Measurements from ENCODE around the gene GDAP1L1. TPM values are rescaled to one million over a fixed set of nuclear protein-coding genes. Genes with fewer than 3 reads are reported as not detected.
"Not testable (repeated sequence)": the region's sequence is repeated elsewhere in the genome, so short reads cannot be mapped to it uniquely, and the experiment has no call there.

Gene GDAP1L1
- total RNA-seq, 2 donors from 2014 or later: not detected

DNA sequence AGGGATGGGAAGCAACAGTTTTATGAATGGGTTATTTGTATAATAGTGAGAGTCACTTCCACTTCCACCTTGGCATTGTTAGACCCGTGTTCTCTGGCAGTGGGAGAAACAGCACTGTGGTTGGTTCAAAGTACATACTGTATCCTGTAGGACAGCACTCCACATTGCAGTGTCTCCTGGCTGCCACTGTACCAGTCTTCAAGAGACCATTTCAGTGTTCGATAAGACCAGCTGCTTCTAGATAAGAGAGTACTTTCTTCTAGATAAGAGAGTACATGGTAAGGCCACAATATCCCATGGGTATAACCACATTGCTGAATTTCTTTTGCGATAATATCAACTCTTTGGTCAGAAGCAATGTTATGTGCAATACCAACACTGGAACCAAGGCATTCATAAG is 35.1 kb downstream of the GDAP1L1 start:
- ATAC-seq: no peak
- H3K27me3 Mint-ChIP-seq: no peaks in the 10 kb centered on the region
- no peaks in the 10 kb centered on the region for H3K9me3 Mint-ChIP-seq
- no peak for DNase-seq (ENCODE audit: low spot score)
- peaks cover 0 to 7% of the 10 kb centered on the region in 2 donors for H3K4me1 Mint-ChIP-seq (ENCODE audit: low read depth in 2 of 2)
- H3K36me3 Mint-ChIP-seq: no peaks in the 10 kb centered on the region
- H3K27ac Mint-ChIP-seq: no peak overlapping the region
- no peak overlapping the region for H3K4me3 Mint-ChIP-seq

GRCh38 chr20:44284032-44284431 is 36.9 kb downstream of the GDAP1L1 start:
- ATAC-seq (no peak), DNase-seq (ENCODE audit: low spot score) (no peak)
- H3K27me3 Mint-ChIP-seq: no peaks in the 10 kb centered on the region
- H3K36me3 Mint-ChIP-seq: no peaks in the 10 kb centered on the region
- H3K4me1 Mint-ChIP-seq (ENCODE audit: low read depth in 2 of 2): peaks cover 0 to 4% of the 10 kb centered on the region in 2 donors
- H3K9me3 Mint-ChIP-seq: no peaks in the 10 kb centered on the region
- no peak overlapping the region for H3K4me3 Mint-ChIP-seq
- H3K27ac Mint-ChIP-seq: no peak overlapping the region

GRCh38 chr20:44287272-44288097 is 40.4 kb downstream of the GDAP1L1 start:
- Mint-ChIP-seq H3K4me1 (ENCODE audit: low read depth in 2 of 2) (no peaks in the 10 kb centered on the region), H3K27me3 (no peaks in the 10 kb centered on the region), H3K36me3 (no peaks in the 10 kb centered on the region), H3K27ac (no peak overlapping the region), H3K9me3 (no peaks in the 10 kb centered on the region), H3K4me3 (no peak overlapping the region)
- no peak for DNase-seq (ENCODE audit: low spot score)
- ATAC-seq: no peak

GRCh38 chr20:44288252-44288651 is 41.1 kb downstream of the GDAP1L1 start:
- H3K27me3 Mint-ChIP-seq: no peaks in the 10 kb centered on the region
- H3K4me3 Mint-ChIP-seq: no peak overlapping the region
- no peak overlapping the region for H3K27ac Mint-ChIP-seq
- H3K9me3 Mint-ChIP-seq: no peaks in the 10 kb centered on the region
- DNase-seq (ENCODE audit: low spot score) (no peak), ATAC-seq (no peak)
- no peaks in the 10 kb centered on the region for H3K4me1 Mint-ChIP-seq (ENCODE audit: low read depth in 2 of 2)
- H3K36me3 Mint-ChIP-seq: no peaks in the 10 kb centered on the region

- Mint-ChIP-seq H3K4me3 (no peak overlapping the region), H3K9me3 (no peaks in the 10 kb centered on the region), H3K4me1 (ENCODE audit: low read depth in 2 of 2) (peaks cover 0 to 3% of the 10 kb centered on the region in 2 donors), H3K36me3 (no peaks in the 10 kb centered on the region), H3K27me3 (no peaks in the 10 kb centered on the region), H3K27ac (no peak overlapping the region)
- DNase-seq (ENCODE audit: low spot score) (no peak), ATAC-seq (no peak)
Observed at GRCh38 chr20:44291754-44292153, 44.6 kb downstream of the GDAP1L1 start.

- peaks cover 0 to 3% of the 10 kb centered on the region in 2 donors for H3K4me1 Mint-ChIP-seq (ENCODE audit: low read depth in 2 of 2)
- H3K27ac Mint-ChIP-seq: no peak overlapping the region
- DNase-seq (ENCODE audit: low spot score) (no peak), ATAC-seq (no peak)
- H3K36me3 Mint-ChIP-seq: no peaks in the 10 kb centered on the region
- no peaks in the 10 kb centered on the region for H3K9me3 Mint-ChIP-seq
- H3K27me3 Mint-ChIP-seq: no peaks in the 10 kb centered on the region
- no peak overlapping the region for H3K4me3 Mint-ChIP-seq
Observed at GRCh38 chr20:44296011-44296410, 48.9 kb downstream of the GDAP1L1 start.

DNA sequence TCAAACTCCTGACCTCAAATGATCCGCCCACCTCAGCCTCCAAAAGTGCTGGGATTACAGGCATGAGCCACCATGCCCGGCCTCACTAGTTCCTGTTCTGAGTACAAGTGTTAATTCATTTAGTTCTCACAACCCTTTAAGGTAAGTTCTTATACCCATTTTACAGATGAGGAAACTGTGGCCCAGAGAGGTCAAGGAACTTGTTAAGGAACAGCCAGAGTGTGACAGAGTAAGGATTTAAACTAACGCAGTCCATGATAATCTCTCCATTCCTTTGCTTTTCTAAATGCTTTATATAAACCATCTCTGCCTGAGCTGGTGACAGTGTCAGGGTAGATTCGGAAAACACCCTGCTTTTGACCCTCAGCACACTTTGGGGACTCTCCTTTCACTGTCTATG is 50.6 kb downstream of the GDAP1L1 start:
- Mint-ChIP-seq H3K4me1 (ENCODE audit: low read depth in 2 of 2) (peaks cover 0 to 3% of the 10 kb centered on the region in 2 donors), H3K36me3 (no peaks in the 10 kb centered on the region), H3K4me3 (no peak overlapping the region), H3K27me3 (no peaks in the 10 kb centered on the region), H3K9me3 (no peaks in the 10 kb centered on the region), H3K27ac (no peak overlapping the region)
- no peak for ATAC-seq
- no peak for DNase-seq (ENCODE audit: low spot score)

DNA sequence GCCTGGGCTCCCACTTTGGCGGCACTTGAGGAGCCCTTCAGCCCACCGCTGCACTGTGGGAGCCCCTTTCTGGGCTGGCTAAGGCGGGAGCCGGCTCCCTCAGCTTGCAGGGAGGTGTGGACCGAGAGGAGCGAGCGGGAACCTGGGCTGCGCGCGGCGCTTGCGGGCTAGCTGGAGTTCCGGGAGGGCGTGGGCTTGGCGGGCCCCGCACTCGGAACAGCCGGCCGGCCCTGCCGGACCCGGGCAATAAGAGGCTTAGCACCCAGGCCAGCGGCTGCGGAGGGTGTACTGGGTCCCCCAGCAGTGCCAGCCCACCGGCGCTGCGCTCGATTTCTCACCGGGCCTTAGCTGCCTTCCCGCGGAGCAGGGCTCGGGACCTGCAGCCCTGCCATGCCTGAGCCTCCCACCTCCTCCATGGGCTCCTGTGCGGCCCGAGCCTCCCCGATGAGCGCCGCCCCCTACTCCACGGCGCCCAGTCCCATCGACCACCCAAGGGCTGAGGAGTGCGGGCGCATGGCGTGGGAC is 52.0 kb downstream of the GDAP1L1 start:
- H3K4me3 Mint-ChIP-seq; H3K27ac Mint-ChIP-seq; DNase-seq (ENCODE audit: low spot score); H3K27me3 Mint-ChIP-seq; ATAC-seq; H3K9me3 Mint-ChIP-seq; H3K4me1 Mint-ChIP-seq (ENCODE audit: low read depth in 2 of 2); H3K36me3 Mint-ChIP-seq: not testable (repeated sequence)

DNA sequence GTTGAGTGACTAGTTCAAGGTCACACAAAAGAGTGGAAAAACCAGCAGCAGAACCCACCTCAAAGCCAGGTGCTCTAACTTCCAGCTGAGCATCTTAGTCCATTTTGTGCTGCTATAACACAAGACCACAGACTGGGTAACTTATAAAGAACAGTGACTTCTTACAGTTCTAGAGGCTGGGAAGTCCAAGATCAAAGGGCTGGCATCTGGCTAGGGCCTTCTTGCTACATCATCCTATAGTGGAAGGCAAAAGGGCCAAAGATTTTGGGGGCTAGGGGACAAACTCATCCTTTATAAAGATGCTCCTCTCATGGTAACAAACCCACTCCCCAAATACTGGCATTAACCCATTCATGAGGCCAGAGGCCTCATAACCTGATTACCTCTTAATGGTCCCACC is 54.2 kb downstream of the GDAP1L1 start:
- Mint-ChIP-seq H3K4me3 (no peak overlapping the region), H3K9me3 (no peaks in the 10 kb centered on the region), H3K36me3 (no peaks in the 10 kb centered on the region), H3K27me3 (no peaks in the 10 kb centered on the region), H3K27ac (no peak overlapping the region), H3K4me1 (ENCODE audit: low read depth in 2 of 2) (no peaks in the 10 kb centered on the region)
- no peak for DNase-seq (ENCODE audit: low spot score)
- ATAC-seq: no peak

DNA sequence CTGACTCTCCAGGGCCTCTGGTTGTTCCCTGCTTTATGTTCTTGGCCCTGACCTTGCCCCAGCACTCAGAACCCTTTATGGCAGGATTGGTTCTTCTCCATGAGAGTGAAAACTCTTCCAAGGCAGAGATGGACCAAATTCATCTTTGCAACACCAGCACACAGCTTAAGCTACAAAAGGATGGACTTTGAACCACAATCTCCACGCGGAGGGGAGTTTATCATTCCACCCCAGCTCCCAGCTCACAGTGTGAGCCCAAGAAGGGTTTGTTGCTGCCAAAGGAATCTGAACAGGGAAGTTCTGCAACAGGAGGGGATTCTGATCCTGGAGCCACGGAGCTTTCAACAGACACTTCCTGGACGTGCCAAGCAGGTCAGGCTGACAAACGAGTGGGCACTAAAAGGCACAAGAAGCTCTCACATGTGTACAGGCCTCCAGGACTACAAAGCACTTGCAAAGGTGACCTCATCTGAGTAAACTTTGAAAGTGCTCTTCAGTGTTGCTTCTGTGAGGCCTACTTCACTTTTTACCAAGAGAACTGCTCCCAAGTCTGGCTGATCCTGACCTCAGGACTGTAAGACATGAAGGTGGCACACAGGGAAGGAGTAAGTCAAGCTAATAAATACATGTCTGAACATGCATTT is 55.0 kb downstream of the GDAP1L1 start:
- ATAC-seq (no peak), DNase-seq (ENCODE audit: low spot score) (no peak)
- Mint-ChIP-seq H3K36me3 (no peaks in the 10 kb centered on the region), H3K27ac (no peak overlapping the region), H3K9me3 (no peaks in the 10 kb centered on the region), H3K4me3 (no peak overlapping the region), H3K27me3 (no peaks in the 10 kb centered on the region), H3K4me1 (ENCODE audit: low read depth in 2 of 2) (peaks cover 0 to 4% of the 10 kb centered on the region in 2 donors)

- no peak for ATAC-seq
- Mint-ChIP-seq H3K36me3 (no peaks in the 10 kb centered on the region), H3K9me3 (no peaks in the 10 kb centered on the region), H3K27me3 (no peaks in the 10 kb centered on the region), H3K27ac (no peak overlapping the region), H3K4me3 (no peak overlapping the region), H3K4me1 (ENCODE audit: low read depth in 2 of 2) (peaks cover 0 to 4% of the 10 kb centered on the region in 2 donors)
- DNase-seq (ENCODE audit: low spot score): no peak
Observed at GRCh38 chr20:44302736-44303135, 55.6 kb downstream of the GDAP1L1 start.

GRCh38 chr20:44304383-44304782 is 57.3 kb downstream of the GDAP1L1 start:
- Mint-ChIP-seq H3K4me1 (ENCODE audit: low read depth in 2 of 2) (peaks cover under 1 to 4% of the 10 kb centered on the region in 2 donors), H3K9me3 (no peaks in the 10 kb centered on the region), H3K36me3 (no peaks in the 10 kb centered on the region), H3K27me3 (no peaks in the 10 kb centered on the region), H3K4me3 (no peak overlapping the region), H3K27ac (no peak overlapping the region)
- no peak for ATAC-seq
- no peak for DNase-seq (ENCODE audit: low spot score)

GRCh38 chr20:44306927-44307326 is 59.8 kb downstream of the GDAP1L1 start:
- no peaks in the 10 kb centered on the region for H3K27me3 Mint-ChIP-seq
- ATAC-seq: no peak
- no peaks in the 10 kb centered on the region for H3K36me3 Mint-ChIP-seq
- no peaks in the 10 kb centered on the region for H3K9me3 Mint-ChIP-seq
- H3K4me3 Mint-ChIP-seq: no peak overlapping the region
- no peak overlapping the region for H3K27ac Mint-ChIP-seq
- DNase-seq (ENCODE audit: low spot score): no peak
- H3K4me1 Mint-ChIP-seq (ENCODE audit: low read depth in 2 of 2): peaks cover 18 to 22% of the 10 kb centered on the region in 2 donors
